Activated T-cell treated with anti-CD3 and anti-CD28 coated beads, Interleukin-2, amount 50 U/mL, for 24 hours (primary cell): ENCODE measurements around the gene SLC35A4.

ENCODE experiments used
- DNase-seq: peaks from one replicate; pipeline ENCODE4 v3.0.0-alpha.2; 2020
- H3K27ac Mint-ChIP-seq: 2 replicates; pipeline ENCODE4 v1.8.0; 2020; ENCODE audit warnings: mild to moderate bottlenecking, mixed read lengths
- H3K27me3 Mint-ChIP-seq: 2 replicates; pipeline ENCODE4 v1.8.0; 2020; ENCODE audit warnings: mixed read lengths
- H3K36me3 Mint-ChIP-seq: 2 replicates; pipeline ENCODE4 v1.8.0; 2020; ENCODE audit warnings: low read depth, mixed read lengths
- H3K4me1 Mint-ChIP-seq: 2 replicates; pipeline ENCODE4 v1.8.0; 2020; ENCODE audit warnings: low read depth, mixed read lengths
- H3K4me3 Mint-ChIP-seq: 2 replicates; pipeline ENCODE4 v1.8.0; 2020; ENCODE audit warnings: mild to moderate bottlenecking, moderate library complexity, mixed read lengths
- H3K9me3 Mint-ChIP-seq: 2 replicates; pipeline ENCODE4 v1.8.0; 2020; ENCODE audit warnings: mixed read lengths

SLC35A4 gene

DNA sequence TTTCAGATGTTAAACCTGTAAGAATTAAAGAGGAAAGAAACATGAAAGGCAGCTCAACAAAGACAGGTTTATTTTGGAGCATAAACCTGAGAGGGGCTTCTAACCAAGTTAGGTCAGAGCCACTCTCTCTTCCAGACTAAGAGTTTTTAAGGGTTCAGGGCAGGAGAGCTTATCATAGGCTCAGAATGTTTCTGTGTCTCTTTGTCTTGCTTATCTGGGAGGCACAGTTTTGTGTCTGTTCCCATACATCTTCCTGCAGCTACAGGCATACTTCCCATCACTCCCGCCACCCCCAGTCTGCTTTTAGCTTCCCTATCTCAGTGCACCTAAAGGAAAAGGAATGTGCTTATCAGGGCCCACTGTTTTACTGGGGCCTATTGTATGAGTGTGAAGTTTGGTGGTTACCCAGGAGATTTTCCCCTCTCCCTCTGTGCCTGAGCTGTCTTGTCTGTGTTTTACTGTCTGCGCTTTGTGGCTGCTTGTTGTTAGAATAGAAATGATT is 46.4 kb downstream of the SLC35A4 start:
- no peak for DNase-seq
- no peak overlapping the region for H3K27ac Mint-ChIP-seq
- no peaks in the 10 kb centered on the region for H3K36me3 Mint-ChIP-seq
- no peak overlapping the region for H3K4me3 Mint-ChIP-seq
- peaks cover 25% of the 10 kb centered on the region for H3K27me3 Mint-ChIP-seq
- peaks cover 12% of the 10 kb centered on the region for H3K4me1 Mint-ChIP-seq
- H3K9me3 Mint-ChIP-seq, result no peaks in the 10 kb centered on the region
